Stimulated activated CD8-positive, alpha-beta memory T cell treated with anti-CD3 and anti-CD28 coated beads, Interleukin-2, amount 100 ng/mL, for 48 hours (primary cell): Measurements from ENCODE around the gene SERPINE1.

Source experiments
- DNase-seq, 2 donors: peaks; one replicate each; pipeline ENCODE4 v3.0.0-alpha.2; 2020; ENCODE audit warnings: low read depth in 2 of 2

Gene SERPINE1

GRCh38 chr7:101154693-101155102 lies 27.8 kb downstream of the SERPINE1 start:
- DNase-seq, result no peak

GRCh38 chr7:101155303-101155702 lies 28.4 kb downstream of the SERPINE1 start:
- DNase-seq, result no peak

GRCh38 chr7:101156277-101156676 lies 29.4 kb downstream of the SERPINE1 start:
- no peak for DNase-seq

DNA sequence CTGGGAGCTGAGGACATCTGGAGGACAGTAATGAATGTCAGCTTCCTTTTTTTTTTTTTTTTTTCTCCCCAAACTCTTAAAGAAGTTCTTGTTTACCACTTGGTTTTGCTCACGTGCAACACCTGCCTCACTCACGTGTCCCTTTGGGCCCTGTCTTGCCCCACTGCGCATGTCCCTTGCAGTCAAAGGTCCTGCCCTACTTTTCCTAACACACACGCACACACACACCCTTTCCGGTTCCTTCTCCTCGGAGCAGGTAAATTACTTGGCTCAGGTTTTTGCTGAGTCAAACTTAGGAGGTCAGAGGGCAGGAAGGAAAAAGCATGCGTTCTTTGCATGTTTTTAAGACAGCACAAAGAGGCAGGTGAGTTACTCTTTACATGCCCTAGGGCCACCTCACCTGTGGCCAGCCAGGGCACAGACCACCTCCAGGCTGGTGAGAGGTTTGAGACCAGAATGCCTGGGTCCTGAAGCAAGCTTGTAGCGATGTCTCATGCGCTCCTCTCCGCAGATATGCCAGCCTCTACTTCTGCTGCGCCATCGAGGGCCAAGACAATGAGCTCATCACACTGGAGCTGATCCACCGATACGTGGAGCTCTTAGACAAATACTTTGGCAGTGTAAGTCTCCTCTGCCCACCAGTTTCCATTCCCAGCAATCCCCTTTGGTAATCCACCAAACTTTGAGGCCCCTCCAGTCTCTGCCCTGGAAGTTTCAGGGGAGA lies 30.1 kb downstream of the SERPINE1 start:
- DNase-seq, result no peak

- no peak for DNase-seq
Measured at GRCh38 chr7:101159696-101160674, 33.1 kb downstream of the SERPINE1 start.

GRCh38 chr7:101160910-101161309 lies 34.0 kb downstream of the SERPINE1 start:
- DNase-seq, result no peak

GRCh38 chr7:101161692-101162471 lies 35.0 kb downstream of the SERPINE1 start:
- DNase-seq, result no peak

DNA sequence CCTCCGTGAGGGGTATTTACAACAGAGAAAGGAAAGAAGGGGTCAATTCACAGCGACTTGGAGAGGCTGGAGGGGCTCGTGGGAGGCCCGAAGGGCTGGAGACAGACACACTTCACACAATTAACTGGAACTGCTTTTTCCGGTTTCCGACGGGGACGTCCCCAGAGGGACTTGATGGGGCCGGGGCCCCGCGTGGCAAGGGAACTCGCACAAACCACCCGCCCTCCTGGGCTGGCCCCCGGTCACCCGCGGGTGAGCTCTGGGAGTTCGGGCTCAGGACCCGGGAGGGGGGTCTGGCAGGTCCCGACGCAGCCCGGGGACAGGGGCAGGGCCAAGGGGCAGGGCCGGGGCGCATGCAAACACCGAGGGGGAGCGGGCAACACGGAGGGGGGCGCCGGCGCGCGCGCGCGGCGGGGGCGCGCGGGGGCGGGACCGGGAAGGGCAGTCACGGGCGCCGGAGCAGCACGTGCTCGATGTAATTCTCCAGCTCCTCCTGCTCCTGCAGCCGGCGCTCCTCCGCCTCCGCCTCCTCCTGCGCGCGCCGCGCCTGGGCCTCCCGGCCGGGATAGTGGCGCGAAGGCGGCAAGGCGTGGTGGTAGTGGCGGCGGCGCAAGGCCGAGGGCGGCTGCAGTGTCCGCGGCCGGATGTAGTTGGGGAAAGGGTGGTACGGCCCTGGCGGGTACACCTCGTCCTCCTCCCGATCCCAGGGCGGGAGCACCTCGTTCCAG lies 35.8 kb downstream of the SERPINE1 start:
- DNase-seq, result no peak

DNA sequence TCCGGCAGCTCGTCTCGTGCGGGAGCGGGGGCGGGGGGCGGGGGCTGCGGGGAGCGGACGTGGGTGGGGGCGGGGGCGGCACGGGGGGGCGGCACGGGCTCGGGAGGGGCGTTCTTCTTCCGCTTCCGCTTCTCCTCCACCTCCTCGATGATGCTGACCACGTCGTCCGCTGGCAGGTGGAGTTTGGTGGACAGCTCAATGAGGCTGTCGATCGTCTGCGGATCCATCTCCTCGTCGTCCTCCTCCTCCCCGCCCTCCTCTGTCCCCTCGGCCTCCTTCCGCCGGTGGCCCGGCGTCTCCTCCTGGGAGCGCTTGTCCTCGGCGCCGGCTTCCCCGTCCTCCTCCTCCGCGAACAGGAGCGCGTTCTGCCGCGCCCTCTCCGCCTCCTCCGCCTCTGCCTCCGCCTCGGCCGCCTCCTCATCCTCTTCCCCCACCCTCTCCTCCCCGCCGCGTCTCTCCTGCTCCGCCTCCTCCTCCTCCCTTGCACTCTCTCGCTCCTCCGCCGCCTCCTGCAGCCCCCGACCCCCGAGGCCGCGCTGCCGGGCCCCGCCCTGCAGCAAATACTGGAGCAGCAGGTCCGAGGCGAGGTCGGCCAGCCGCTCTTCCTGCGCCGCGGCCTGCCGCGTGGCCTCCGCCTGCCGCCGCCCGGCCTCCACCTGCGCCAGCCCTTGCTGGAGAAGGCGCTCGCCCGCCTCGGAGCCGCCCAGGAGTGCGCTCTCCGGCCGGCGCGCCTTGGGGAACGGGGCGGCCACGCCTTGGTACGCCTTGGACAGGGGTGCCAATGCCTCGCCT lies 36.6 kb downstream of the SERPINE1 start:
- no peak for DNase-seq

GRCh38 chr7:101164071-101164840 lies 37.4 kb downstream of the SERPINE1 start:
- DNase-seq, result no peak

DNA sequence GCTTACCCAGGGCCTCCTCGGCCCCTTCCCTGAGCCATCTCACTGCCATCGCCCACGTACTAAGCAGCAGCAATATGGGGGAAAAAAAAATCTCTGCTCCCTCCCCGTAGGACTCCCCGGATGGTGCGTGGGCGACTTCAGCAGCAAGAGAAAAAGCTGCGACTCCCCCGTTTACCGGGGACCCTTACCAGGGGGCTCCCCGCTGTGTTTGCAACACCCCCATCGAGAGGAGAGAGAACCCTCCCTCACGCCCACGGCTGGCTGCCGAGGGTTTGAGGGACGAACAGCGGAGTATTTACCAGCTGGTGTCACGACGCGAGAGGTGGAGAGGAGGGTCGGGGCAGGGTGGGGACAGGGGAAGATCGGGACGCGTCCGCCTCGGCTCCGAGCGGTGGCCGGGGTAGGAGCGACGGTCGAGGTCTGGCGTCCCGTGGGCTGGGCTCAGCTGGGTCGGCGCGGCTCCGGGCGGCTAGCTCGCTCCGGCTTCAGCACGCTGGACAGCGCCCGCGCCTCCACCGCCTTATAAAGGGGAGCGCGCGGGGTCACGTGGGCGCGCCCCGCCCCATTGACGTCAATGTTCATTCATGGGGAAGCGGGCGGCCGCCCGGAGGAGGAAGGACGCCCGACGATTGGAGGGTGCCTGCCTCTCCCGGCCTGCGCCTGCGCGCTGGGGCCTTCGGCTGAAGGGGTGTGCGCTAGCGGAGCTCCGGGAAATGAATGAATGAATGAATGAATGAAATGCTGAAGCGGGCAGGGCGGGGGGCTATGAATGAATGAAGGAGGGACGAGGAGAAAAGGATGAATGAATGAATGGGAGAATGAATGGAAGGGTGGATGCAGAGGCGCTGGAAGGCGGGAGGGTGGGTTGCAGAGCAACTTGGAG lies 38.4 kb downstream of the SERPINE1 start, which contains the start of gene VGF:
VGF (minus strand) TSS at position 495 of the 883 bp plus-strand sequence. CDS start 726 bp downstream, outside the sequence.
- peak; percentile 91 for DNase-seq

DNA sequence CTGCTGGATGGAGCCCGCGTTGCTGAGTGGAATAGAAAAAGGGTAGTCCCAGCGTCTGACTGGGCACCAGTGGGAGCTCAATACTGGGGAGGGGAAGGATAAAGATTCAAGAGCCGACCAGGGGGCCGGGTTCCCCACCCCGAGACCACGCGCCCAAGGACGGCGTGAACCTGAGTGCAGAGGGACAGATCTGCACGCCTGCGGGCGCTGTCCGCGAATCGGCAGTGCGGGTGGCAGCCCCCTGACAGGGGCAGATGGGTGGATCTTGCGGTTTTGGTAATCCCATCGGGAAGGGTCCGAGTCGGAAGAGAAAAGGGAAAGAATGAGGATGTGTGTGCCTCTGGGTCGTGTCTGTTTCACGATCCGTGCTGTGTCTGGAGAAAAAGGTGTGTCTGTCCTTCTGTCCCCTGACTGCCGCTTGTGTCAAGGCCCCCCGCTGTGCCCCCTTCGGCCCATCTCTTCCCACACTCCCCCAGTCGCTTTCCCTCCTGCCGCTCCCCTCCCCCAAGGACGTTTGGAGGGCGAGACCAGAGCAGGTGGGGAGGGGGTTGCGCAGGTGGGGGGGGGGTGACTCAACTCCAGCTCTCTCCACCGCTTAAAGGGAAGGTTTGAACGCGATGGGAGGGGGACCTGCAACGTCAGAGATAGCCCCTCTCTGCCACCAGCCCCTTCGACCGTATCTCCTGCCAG lies 39.2 kb downstream of the SERPINE1 start:
- DNase-seq, result no peak

DNA sequence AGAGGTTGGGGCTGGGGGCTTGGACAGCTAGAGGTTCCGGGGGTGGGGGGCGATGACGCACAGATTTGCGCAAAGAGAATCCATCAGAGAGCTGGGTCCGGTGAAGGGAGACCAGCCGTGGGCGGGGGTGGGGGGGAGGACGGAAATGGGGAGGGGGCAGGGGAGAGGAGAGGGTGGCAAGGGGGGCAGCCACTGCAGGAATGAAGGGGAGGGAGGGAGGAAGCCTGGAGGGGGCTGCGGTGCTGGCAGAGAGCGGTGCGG lies 39.7 kb downstream of the SERPINE1 start:
- DNase-seq, result no peak

DNA sequence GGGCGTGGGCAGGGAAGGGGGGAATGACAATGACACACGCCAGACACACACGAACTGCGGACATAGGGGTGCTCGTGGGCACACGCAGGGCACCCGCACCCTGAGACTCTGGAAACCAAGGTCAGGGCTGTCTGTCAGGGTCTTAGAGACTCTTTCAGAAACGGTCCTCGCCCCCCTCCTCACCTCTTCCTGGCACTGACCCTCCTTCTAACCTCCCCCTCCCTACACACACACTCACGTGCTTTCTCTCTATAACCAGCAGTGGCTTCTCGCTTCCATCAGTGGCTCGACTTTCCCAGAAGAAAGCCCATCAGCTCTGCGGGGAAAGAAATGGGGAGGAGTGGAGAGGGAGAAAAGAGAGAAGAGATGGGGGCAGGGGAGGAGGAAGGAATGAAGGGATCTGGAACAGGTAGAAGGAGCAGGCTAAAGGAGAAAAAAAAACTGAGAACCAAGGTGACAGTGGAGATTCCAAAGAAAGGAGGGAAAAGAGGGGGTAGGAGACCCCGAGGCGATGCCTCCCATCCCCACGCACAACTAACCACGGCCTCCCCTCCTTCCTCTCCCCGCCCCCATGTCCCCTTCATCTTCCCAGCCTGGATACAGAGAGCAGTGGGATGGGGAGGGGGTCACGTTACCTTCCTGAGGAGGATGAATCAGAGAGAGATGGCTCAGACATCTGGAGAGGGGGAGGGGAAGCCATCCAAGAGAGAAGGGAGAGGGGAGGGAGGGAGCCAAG lies 40.2 kb downstream of the SERPINE1 start:
- DNase-seq, result no peak

DNA sequence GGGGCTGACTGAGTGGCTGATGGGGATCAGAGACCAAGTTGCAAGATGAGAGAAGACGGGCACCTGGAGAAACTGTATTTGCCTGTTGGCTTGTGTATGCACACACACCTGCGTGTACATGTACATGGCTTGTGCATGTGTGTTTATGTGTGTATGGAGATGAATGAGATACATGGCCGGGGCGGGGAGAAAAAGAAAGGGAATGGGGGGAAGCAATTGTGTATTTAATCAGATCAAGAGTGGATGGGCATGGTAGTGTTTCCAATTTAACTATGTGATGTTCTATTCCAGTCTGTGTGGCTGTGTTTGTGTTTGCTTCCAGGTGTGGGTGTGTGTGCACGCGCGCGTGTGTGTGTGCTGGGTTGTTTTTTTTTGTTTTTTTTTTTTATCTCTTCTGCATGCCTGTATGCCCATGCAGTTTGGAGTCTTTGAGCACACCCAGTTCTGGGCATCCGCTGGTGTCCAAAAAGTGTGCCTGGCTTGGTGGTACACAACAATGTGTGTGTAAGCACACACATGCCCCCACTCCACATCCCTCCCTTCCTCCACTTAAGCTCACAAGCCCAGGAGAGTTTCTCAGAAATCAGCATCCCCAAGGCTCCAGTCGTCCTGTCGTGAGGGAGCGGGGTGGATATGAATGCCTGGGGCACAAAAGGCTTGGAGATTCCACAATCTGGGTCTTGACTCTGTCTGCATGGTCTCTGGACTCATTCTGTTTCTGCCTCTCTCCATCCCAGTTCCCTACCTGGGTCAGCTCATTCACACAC lies 40.9 kb downstream of the SERPINE1 start:
- DNase-seq, result no peak

DNA sequence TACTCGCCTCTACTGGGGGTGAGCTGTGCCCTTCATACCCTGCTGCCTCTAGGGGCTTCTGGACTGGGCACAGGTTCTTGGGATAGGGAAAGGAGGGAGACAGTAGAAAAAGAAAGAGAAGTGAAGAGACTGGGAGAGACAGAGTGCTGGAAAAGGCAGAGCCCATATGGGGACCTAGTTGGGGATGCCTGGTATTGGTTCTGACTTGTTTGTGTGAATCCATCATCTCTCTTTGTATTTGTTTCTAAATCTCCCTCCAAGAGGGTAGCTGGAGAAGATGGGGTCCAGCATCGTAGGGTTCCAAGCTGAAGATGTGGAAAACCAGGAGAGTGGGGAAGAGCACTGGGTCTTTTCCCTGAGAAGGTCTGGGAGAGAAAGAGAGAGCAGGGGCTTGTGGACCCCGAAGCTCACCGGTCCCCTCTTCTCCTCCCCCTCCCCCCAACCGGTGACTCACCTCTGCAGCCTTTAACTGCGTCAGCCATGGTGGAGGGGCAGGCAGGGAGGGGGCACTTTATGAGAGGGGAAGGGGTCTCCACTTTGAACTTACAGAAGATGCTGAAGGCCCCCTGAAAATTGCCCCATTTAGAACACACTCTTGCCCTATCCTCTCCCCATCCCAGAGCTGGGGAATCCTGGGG lies 41.6 kb downstream of the SERPINE1 start:
- no peak for DNase-seq
